Upper lobe of left lung (tissue), 6 donors: ENCODE data around the gene SEPTIN10. TPM values are rescaled to one million over a fixed set of nuclear protein-coding genes. Genes with fewer than 3 reads are reported as not detected.
A peak's percentile ranks its signal among the peaks of the same experiment; 100 is the strongest.

Experiments used
- ATAC-seq, 2 donors: fragments of 200-7000 bp; cut with Tn5 transposase; one replicate each; pipeline ENCODE4 v1.9.1; 2022; ENCODE audit warnings: mild to moderate bottlenecking in 2 of 2, moderate library complexity in 2 of 2; ENCODE audit not compliant: low FRiP score in 2 of 2
- DNase-seq, 2 donors: peaks; one replicate each; pipeline ENCODE4 v3.0.0-alpha.2; 2019 to 2020
- H3K27ac ChIP-seq, 4 donors: fragments of 200-600 bp; sonication (generic); one replicate each; pipeline ENCODE4 v1.5.1; 2016 to 2019
- H3K27me3 ChIP-seq, 4 donors: fragments of 200-600 bp; sonication (generic); one replicate each; pipeline ENCODE4 v1.5.1; 2017 to 2019
- H3K36me3 ChIP-seq, 4 donors: fragments of 200-600 bp; sonication (generic); one replicate each; pipeline ENCODE4 v1.5.1; 2016 to 2019
- H3K4me1 ChIP-seq, 4 donors: fragments of 200-600 bp; sonication (generic); one replicate each; pipeline ENCODE4 v1.5.1; 2018 to 2019
- H3K4me3 ChIP-seq, 4 donors: fragments of 200-600 bp; sonication (generic); one replicate each; pipeline ENCODE4 v1.5.1; 2017 to 2019; ENCODE audit warnings: mild to moderate bottlenecking in 2 of 4, moderate library complexity in 1 of 4
- H3K9me3 ChIP-seq, 4 donors: fragments of 200-600 bp; sonication (generic); one replicate each; pipeline ENCODE4 v1.5.1; 2018 to 2019
- EP300 ChIP-seq, 4 donors: sonication (generic); formaldehyde crosslinking; IDR thresholded peaks; one replicate each; pipeline ENCODE4 v1.5.1; 2017; ENCODE audit warnings: antibody characterized with exemption in 4 of 4, control low read depth in 2 of 4
- POLR2A ChIP-seq, 4 donors: fragments of 450-650 bp; IDR thresholded peaks; one replicate each; pipeline ENCODE4 v1.5.1; 2016 to 2017; ENCODE audit warnings: antibody characterized with exemption in 4 of 4, mild to moderate bottlenecking in 2 of 4
- POLR2AphosphoS5 ChIP-seq, 2 donors: sonication (generic); formaldehyde crosslinking; IDR thresholded peaks; one replicate each; pipeline ENCODE4 v1.5.1; 2017; ENCODE audit warnings: antibody characterized with exemption in 2 of 2
- WGBS, 2 donors: methylation state at CpG; one replicate each; pipeline ENCODE4 v1.1.5; 2017 to 2018; 5-methylcytosine and 5-hydroxymethylcytosine counted together
- total RNA-seq, 6 donors: library from RNA; depleted of rRNA in 4 of 6; stranded (reverse); fragments of >200 nt in 4 of 6; gene quantifications; one replicate each; pipeline versions ENCODE4 v1.1.0 to v1.2.1, GENCODE V29; 2016 to 2021
- TF ChIP-seq, protein P1 (sequence below), 6 experiments: fragments of 450-650 bp in 4 of 6; fragments of 200-600 bp in 2 of 6; sonication (generic) in 2 of 6; IDR thresholded peaks; one replicate each; pipeline ENCODE4 v1.5.1; 2016 to 2019; ENCODE audit warnings: antibody characterized with exemption in 6 of 6
- donor health status: DM: no; HTN: no; CAD: no; lungs with moderate emphysema.
- donor health status: DM: no; HTN: yes; CAD: no; lungs with severe emphysema.

The SEPTIN10 gene
- total RNA-seq, 6 donors from 2014 or later, result 60.8 to 135 (median 88.5) TPM

DNA sequence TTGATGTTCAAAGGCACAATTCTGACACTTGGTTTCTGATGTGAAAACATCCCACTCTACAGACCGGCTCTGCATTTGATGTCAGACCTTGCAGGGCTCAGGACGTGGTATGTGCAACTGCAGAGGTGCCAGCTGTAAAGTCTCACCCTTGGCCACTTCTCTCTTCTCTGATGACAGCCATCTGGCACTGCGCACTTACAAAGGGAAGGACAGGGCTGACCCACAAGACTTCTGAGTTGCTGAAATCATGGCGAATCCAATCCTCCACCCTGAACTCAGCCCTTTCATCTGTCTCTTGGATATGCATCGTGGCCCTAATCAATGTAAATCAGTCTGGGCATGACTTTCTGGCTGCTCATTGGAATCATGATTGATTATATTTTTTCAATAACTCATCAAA is 82.5 kb downstream of the SEPTIN10 start:
- H3K4me1 ChIP-seq, result peaks cover 7 to 16% (median 9%) of the 10 kb centered on the region in 4 donors
- TF ChIP-seq POLR2A (IDR thresholded peaks at IDR 0.05), result no peak
- no peak for TF ChIP-seq POLR2AphosphoS5 (IDR thresholded peaks at IDR 0.05)
- no peak for TF ChIP-seq EP300 (IDR thresholded peaks at IDR 0.05)
- TF ChIP-seq, protein P1, sequence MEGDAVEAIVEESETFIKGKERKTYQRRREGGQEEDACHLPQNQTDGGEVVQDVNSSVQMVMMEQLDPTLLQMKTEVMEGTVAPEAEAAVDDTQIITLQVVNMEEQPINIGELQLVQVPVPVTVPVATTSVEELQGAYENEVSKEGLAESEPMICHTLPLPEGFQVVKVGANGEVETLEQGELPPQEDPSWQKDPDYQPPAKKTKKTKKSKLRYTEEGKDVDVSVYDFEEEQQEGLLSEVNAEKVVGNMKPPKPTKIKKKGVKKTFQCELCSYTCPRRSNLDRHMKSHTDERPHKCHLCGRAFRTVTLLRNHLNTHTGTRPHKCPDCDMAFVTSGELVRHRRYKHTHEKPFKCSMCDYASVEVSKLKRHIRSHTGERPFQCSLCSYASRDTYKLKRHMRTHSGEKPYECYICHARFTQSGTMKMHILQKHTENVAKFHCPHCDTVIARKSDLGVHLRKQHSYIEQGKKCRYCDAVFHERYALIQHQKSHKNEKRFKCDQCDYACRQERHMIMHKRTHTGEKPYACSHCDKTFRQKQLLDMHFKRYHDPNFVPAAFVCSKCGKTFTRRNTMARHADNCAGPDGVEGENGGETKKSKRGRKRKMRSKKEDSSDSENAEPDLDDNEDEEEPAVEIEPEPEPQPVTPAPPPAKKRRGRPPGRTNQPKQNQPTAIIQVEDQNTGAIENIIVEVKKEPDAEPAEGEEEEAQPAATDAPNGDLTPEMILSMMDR (IDR thresholded peaks at IDR 0.05), result no peak
- H3K27me3 ChIP-seq, result no peaks in the 10 kb centered on the region
- DNase-seq, result peak in 1 of 2 donors; percentile 14
- ATAC-seq, result no peak
- no peaks in the 10 kb centered on the region for H3K9me3 ChIP-seq
- H3K4me3 ChIP-seq, result no peak overlapping the region
- no peak overlapping the region for H3K27ac ChIP-seq
- no peaks in the 10 kb centered on the region for H3K36me3 ChIP-seq
- 78 to 81% methylated on average over 5 of the region's 5 CpGs for WGBS, 2 donors

DNA sequence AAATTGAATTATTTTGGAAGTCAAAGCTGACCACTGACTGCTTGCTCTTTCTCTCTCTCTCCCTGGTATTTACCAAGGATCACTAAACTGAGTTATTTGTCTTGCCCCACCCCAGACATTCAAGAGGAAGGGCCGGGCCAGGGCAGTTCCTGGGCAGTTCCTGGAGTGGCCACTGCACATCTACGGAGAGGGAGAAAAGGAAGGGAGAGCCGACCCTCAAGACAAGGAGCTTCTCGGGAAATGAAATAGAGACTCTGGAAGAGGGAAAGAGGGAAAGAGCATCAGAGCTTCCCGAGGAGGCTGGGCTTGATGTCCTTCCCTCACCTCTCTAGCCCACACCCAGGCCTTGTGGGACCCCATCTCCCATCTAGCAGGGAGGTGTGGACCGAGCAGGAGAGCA is 83.1 kb downstream of the SEPTIN10 start:
- H3K27ac ChIP-seq, result no peak overlapping the region
- WGBS, 2 donors, result 28 to 48% methylated on average over 6 of the region's 6 CpGs
- H3K4me3 ChIP-seq, result no peak overlapping the region
- H3K27me3 ChIP-seq, result no peaks in the 10 kb centered on the region
- peaks cover 7 to 16% (median 9%) of the 10 kb centered on the region in 4 donors for H3K4me1 ChIP-seq
- peak in 1 of 2 donors; percentile 55 for DNase-seq
- H3K9me3 ChIP-seq, result no peaks in the 10 kb centered on the region
- TF ChIP-seq, protein P1 (IDR thresholded peaks at IDR 0.05), result peak in 2 of 6 experiments; percentile 19 to 32
- TF ChIP-seq POLR2AphosphoS5 (IDR thresholded peaks at IDR 0.05), result no peak
- ATAC-seq, result peak in 1 of 2 donors; percentile 55
- no peaks in the 10 kb centered on the region for H3K36me3 ChIP-seq

DNA sequence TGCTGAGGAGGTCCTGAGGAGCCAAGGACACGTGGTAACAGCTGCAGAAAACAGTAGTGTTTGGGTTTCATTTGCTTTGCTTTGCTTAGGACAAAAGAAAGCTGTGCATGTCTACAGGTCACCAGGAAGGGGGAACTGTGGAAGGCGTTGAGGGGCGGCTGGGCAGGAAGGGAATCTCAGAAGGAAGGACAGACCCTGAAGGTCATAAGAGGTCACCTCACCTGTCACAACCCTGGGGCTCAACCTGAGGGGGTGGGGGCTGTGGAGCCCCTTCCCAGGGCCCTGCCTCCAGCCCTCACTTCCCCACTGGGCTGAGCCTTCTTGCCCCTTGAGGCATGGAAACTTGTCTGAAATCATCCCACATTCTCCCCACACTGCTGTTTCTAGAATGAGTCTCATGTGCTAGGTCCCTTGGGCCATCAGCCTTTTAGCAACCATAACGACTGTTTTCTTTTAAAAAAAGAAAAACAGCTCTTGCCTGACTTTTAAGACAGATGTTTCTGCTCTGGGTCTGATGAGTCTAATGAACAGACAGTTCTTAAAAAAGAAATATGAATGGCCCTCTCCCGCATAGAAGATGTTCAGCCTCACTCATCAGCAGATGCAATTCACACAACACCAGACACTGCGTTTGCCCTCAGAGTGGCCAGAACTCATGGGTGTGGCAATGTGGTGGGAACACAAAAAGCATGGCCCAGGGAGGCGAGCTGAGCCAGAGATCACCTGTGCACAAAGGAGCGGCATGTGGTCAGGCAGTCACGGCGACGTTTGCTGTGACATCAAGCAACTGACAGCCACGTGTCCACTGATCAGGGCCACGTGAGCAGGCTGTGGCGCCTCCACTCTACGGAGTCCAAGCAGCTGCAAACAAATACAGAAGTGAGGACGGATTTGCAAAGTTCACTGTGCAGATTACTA is 84.0 kb downstream of the SEPTIN10 start:
- 88% methylated on average over 16 of the region's 16 CpGs for WGBS, 2 donors
- no peak overlapping the region for H3K27ac ChIP-seq
- peak in 1 of 2 donors; percentile 21 for DNase-seq

DNA sequence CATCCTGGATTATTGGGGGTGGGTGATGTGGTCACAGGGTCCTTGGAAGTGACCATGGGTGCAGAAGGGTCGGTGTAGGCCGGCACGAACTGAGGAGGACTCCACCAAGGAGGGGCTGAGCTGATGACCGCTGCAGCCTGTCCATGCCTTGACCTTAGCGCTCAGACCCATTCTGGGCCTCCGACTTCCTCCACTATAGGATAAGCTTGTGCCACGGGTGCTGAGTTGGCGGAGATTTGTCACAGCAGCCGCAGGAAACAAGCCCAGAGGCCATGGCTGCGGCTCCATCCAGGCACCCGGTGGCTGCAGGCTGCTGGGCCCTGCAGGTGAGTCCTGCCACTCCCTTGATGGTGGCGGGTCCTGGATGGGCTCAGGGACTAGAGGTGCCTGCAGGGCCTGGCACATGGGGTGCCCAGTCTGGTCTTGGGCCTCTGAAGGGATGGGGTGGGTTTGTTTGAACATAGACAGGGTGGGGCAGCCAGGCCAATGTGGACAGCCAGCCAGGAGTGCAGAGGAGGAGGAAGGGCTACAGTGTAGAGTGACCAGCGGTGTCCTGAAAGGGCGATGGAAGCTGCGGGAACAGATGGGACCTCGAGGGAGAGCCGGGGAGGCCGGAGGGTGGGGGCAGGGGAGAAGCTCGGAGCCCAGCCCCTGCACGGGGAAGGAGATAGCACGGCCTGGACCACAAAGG is 84.8 kb downstream of the SEPTIN10 start:
- ATAC-seq (no peak), DNase-seq (peak in 1 of 2 donors; percentile 20)
- 92 to 93% methylated on average over 9 to 21 of the region's 21 CpGs for WGBS, 2 donors

More for the DNA sequence above, 84.0 kb downstream of the SEPTIN10 start:
- no peak for ATAC-seq
- Histone ChIP-seq H3K36me3 (no peaks in the 10 kb centered on the region), H3K4me3 (no peak overlapping the region), H3K4me1 (peaks cover 7 to 16% (median 9%) of the 10 kb centered on the region in 4 donors), H3K27me3 (no peaks in the 10 kb centered on the region), H3K9me3 (no peaks in the 10 kb centered on the region)
- TF ChIP-seq POLR2A (IDR thresholded peaks at IDR 0.05), result no peak
- peak in 1 of 2 donors; percentile 31 for TF ChIP-seq POLR2AphosphoS5 (IDR thresholded peaks at IDR 0.05)

More for the DNA sequence above, 84.8 kb downstream of the SEPTIN10 start:
- TF ChIP-seq, protein P1 (IDR thresholded peaks at IDR 0.05), result no peak
- TF ChIP-seq EP300 (IDR thresholded peaks at IDR 0.05) (no peak), POLR2A (IDR thresholded peaks at IDR 0.05) (no peak), POLR2AphosphoS5 (IDR thresholded peaks at IDR 0.05) (no peak)
- Histone ChIP-seq H3K36me3 (no peaks in the 10 kb centered on the region), H3K27ac (no peak overlapping the region), H3K4me1 (peaks cover 7 to 16% (median 9%) of the 10 kb centered on the region in 4 donors), H3K4me3 (no peak overlapping the region), H3K9me3 (no peaks in the 10 kb centered on the region), H3K27me3 (no peaks in the 10 kb centered on the region)
